ENCODE data around the gene KCNN3.

GRCh38 chr1:154793685-154794084 is 76.4 kb downstream of the KCNN3 start:
- no peak for TF ChIP-seq POLR2A (IDR thresholded peaks at IDR 0.05)
- TF ChIP-seq, protein P1, sequence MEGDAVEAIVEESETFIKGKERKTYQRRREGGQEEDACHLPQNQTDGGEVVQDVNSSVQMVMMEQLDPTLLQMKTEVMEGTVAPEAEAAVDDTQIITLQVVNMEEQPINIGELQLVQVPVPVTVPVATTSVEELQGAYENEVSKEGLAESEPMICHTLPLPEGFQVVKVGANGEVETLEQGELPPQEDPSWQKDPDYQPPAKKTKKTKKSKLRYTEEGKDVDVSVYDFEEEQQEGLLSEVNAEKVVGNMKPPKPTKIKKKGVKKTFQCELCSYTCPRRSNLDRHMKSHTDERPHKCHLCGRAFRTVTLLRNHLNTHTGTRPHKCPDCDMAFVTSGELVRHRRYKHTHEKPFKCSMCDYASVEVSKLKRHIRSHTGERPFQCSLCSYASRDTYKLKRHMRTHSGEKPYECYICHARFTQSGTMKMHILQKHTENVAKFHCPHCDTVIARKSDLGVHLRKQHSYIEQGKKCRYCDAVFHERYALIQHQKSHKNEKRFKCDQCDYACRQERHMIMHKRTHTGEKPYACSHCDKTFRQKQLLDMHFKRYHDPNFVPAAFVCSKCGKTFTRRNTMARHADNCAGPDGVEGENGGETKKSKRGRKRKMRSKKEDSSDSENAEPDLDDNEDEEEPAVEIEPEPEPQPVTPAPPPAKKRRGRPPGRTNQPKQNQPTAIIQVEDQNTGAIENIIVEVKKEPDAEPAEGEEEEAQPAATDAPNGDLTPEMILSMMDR (IDR thresholded peaks at IDR 0.05 in 4 of 5, conservative IDR thresholded peaks at IDR 0.05 in 1 of 5) = no peak
